GM12878 (cell line): ENCODE results near the gene SLC25A45. TPM values are rescaled to one million over a fixed set of nuclear protein-coding genes. Genes with fewer than 3 reads are reported as not detected.

ENCODE experiments used
- EP300 ChIP-seq, 2 experiments: fragments of 150-350 bp in 1 of 2; IDR thresholded peaks; 2 replicates each; pipeline ENCODE4 v1.6.1; 2011 to 2012; ENCODE audit warnings: low read depth in 2 of 2, low read length in 2 of 2, borderline replicate concordance in 1 of 2, improper control_type of control experiment in 1 of 2, inconsistent platforms in 1 of 2; ENCODE audit not compliant: control insufficient read depth in 1 of 2
- FOXM1 ChIP-seq: IDR thresholded peaks from 2 replicates; pipeline ENCODE4 v1.6.1; 2012; ENCODE audit warnings: low read depth, mild to moderate bottlenecking, inconsistent platforms, low read length, moderate library complexity
- MXI1 ChIP-seq: fragments of 150-350 bp; IDR thresholded peaks from 2 replicates; pipeline ENCODE4 v1.6.1; 2011; ENCODE audit warnings: low read depth, mild to moderate bottlenecking, inconsistent platforms, low read length, improper control_type of control experiment
- POLR2A ChIP-seq: IDR thresholded peaks from 2 replicates; pipeline ENCODE4 v1.6.1; 2011; ENCODE audit warnings: low read depth, mild to moderate bottlenecking, low read length
- RELA ChIP-seq: fragments of 450-650 bp; IDR thresholded peaks from 2 replicates; pipeline ENCODE4 v1.8.0; 2014; ENCODE audit warnings: borderline replicate concordance; ENCODE audit not compliant: partially characterized antibody
- SMC3 ChIP-seq: IDR thresholded peaks from 2 replicates; pipeline ENCODE4 v1.6.1; 2011; ENCODE audit warnings: low read length, improper control_type of control experiment, borderline replicate concordance
- SPI1 ChIP-seq: IDR thresholded peaks from 2 replicates; pipeline ENCODE4 v1.6.1; 2011; ENCODE audit warnings: low read depth, mild to moderate bottlenecking, low read length, moderate library complexity, borderline replicate concordance; ENCODE audit not compliant: insufficient read depth
- USF2 ChIP-seq: IDR thresholded peaks from 2 replicates; pipeline ENCODE4 v1.6.1; 2011; ENCODE audit warnings: low read depth, low read length, improper control_type of control experiment, borderline replicate concordance
- ZNF592 ChIP-seq: fragments of 450-650 bp; IDR thresholded peaks from 2 replicates; pipeline ENCODE4 v1.6.1; 2017; ENCODE audit warnings: mild to moderate bottlenecking, moderate library complexity
- polyA plus RNA-seq, 11 experiments: library from polyadenylated mRNA; depleted of rRNA in 4 of 11; unstranded in 6 of 11; stranded (reverse) in 5 of 11; fragments of >200 nt; fragmentation: Nextera tagmentation in 4 of 11; fragmentation: Illumina TruSeq in 1 of 11; extraction: Ambion mirVana in 4 of 11; extraction: Trizol in 1 of 11; gene quantifications; 1 replicate in 1 of 11; 2 replicates in 10 of 11; pipeline versions ENCODE4 v1.2.1 to v1.2.3, GENCODE V29; 2011 to 2016; ENCODE audit warnings: inconsistent platforms in 2 of 11, missing spikeins in 2 of 11, low read depth in 1 of 11
- total RNA-seq, 4 experiments: library from RNA; depleted of rRNA in 3 of 4; stranded (reverse); fragments of >200 nt in 3 of 4; fragmentation: Illumina TruSeq in 1 of 4; extraction: Trizol in 1 of 4; gene quantifications; 2 replicates each; pipeline versions ENCODE4 v1.2.1 to v1.2.3, GENCODE V29; 2013 to 2021

Gene SLC25A45
- total and polyA plus RNA-seq, 10 of the 15 experiments (the other 5 are each of a cell fraction or from before 2014, with no cell fraction given): 4.1 to 35.2 (median 20.3) TPM

GRCh38 chr11:65422633-65423515, 40.4 kb upstream of the SLC25A45 start, which contains the start of gene NEAT1 (continued):
- peak; percentile 74; the same call in 1 of the 2 replicates for TF ChIP-seq SPI1
- TF ChIP-seq RELA: peak; percentile 81
- peak; percentile 26; the same call in 1 of the 2 replicates for TF ChIP-seq SMC3
- TF ChIP-seq POLR2A: peak; percentile 97
- no peak for TF ChIP-seq USF2
- 0 out of 2 replicates have a peak, but pooled peaks have one; percentile 41 for TF ChIP-seq MXI1
- TF ChIP-seq EP300 (IDR thresholded peaks at IDR 0.05; ENCODE audit: borderline replicate concordance in 1 of 2, control insufficient read depth in 1 of 2, low read depth in 2 of 2, low read length in 2 of 2): peak in 1 of 2 experiments; percentile 77; a peak in 1 of 4 replicates
- no peak for TF ChIP-seq FOXM1
- TF ChIP-seq ZNF592: no peak
